Smooth muscle cell (in vitro differentiated cells): ENCODE results near the gene DGCR8. TPM values are rescaled to one million over a fixed set of nuclear protein-coding genes. Genes with fewer than 3 reads are reported as not detected.

ENCODE experiments used
- DNase-seq: peaks from one replicate; lab custom pipeline; 2025; ENCODE audit not compliant: unreplicated experiment; lab: John Stamatoyannopoulos, UW
- H2AFZ ChIP-seq: fragments of 200-600 bp; sonication (generic); 2 replicates; pipeline ENCODE4 v1.6.0; 2016; ENCODE audit warnings: antibody characterized with exemption, low read depth, mild to moderate bottlenecking
- H3F3A ChIP-seq: fragments of 200-600 bp; sonication (generic); 2 replicates; pipeline ENCODE4 v1.6.0; 2017; ENCODE audit warnings: antibody characterized with exemption, low read depth
- H3K27ac ChIP-seq: fragments of 200-600 bp; sonication (generic); 2 replicates; pipeline ENCODE4 v1.5.1; 2016; ENCODE audit warnings: low read depth, mild to moderate bottlenecking
- H3K27me3 ChIP-seq: fragments of 200-600 bp; sonication (generic); 2 replicates; pipeline ENCODE4 v1.6.1; 2016; ENCODE audit warnings: low read depth, mild to moderate bottlenecking
- H3K36me3 ChIP-seq: fragments of 200-600 bp; sonication (generic); 2 replicates; pipeline ENCODE4 v1.5.1; 2016; ENCODE audit warnings: low read depth
- H3K4me1 ChIP-seq: fragments of 200-600 bp; sonication (generic); 2 replicates; pipeline ENCODE4 v1.5.1; 2016; ENCODE audit warnings: low read depth
- H3K4me2 ChIP-seq: fragments of 200-600 bp; sonication (generic); 2 replicates; pipeline ENCODE4 v1.6.0; 2016; ENCODE audit warnings: mild to moderate bottlenecking
- H3K4me3 ChIP-seq: fragments of 200-600 bp; sonication (generic); 2 replicates; pipeline ENCODE4 v1.5.1; 2016; ENCODE audit warnings: mild to moderate bottlenecking
- H3K79me2 ChIP-seq: fragments of 200-600 bp; sonication (generic); 2 replicates; pipeline ENCODE4 v1.6.0; 2016; ENCODE audit warnings: low read depth, mild to moderate bottlenecking
- H3K9ac ChIP-seq: fragments of 200-600 bp; sonication (generic); 2 replicates; pipeline ENCODE4 v1.6.0; 2016; ENCODE audit warnings: low read depth
- H3K9me3 ChIP-seq: fragments of 200-600 bp; sonication (generic); replicated peaks from 2 replicates; pipeline ENCODE4 v1.5.1; 2016; ENCODE audit warnings: low read depth
- H4K20me1 ChIP-seq: fragments of 200-600 bp; sonication (generic); 2 replicates; pipeline ENCODE4 v1.6.0; 2016; ENCODE audit warnings: low read depth
- WGBS: methylation state at CpG from one replicate; pipeline ENCODE4 v1.1.7; 2016; ENCODE audit warnings: low lambda C conversion rate; 5-methylcytosine and 5-hydroxymethylcytosine counted together
- polyA plus RNA-seq: library from polyadenylated mRNA; unstranded; fragments of >200 nt; fragmentation: Nextera tagmentation; extraction: Ambion mirVana; gene quantifications from 2 replicates; pipeline ENCODE4 v1.2.1, GENCODE V29; 2016
- total RNA-seq: library from RNA; depleted of rRNA; stranded (reverse); fragments of >200 nt; gene quantifications from 2 replicates; pipeline ENCODE4 v1.2.3, GENCODE V29; 2014
- TF ChIP-seq, protein P1 (sequence below): fragments of 200-600 bp; sonication (generic); IDR thresholded peaks from 2 replicates; pipeline ENCODE4 v1.5.1; 2017; ENCODE audit warnings: borderline replicate concordance, mild to moderate bottlenecking, antibody characterized with exemption; ENCODE audit not compliant: insufficient read depth, poor library complexity, severe bottlenecking

DGCR8 gene
- total and polyA plus RNA-seq, 2 experiments from 2014 or later, result 6.5 to 9.7 TPM

DNA sequence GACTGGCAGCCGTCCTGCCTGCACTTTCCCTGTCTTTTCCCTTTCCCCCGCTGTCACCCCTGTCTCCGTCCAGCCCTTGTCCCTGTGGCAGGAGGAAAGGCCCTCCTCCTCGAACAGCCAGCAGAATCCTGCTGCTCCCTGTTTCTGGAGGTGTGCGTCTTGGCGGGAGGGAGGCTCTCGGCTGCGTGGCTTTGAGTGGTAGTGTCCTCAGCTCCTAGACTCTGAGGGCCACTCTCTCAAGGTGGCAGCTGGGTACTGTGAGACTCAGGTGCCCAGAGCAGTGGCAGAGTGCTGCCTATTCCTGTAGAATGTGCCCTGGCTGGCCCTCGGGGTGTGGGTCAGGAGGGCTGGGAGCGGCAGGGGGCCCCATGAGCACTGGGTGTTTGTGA lies 26.8 kb downstream of the DGCR8 start:
- no peak overlapping the region for H3K4me2 ChIP-seq
- H3F3A ChIP-seq, result no peaks in the 10 kb centered on the region
- no peak overlapping the region for H2AFZ ChIP-seq
- no peak for DNase-seq
- H3K27me3 ChIP-seq, result no peaks in the 10 kb centered on the region
- no peak overlapping the region for H3K9ac ChIP-seq
- WGBS, result 97% methylated on average over 10 of the region's 10 CpGs
- H3K27ac ChIP-seq, result no peak overlapping the region
- H4K20me1 ChIP-seq, result peaks cover 53% of the 10 kb centered on the region
- H3K36me3 ChIP-seq, result peaks cover 9% of the 10 kb centered on the region
- no peaks in the 10 kb centered on the region for H3K9me3 ChIP-seq
- H3K4me3 ChIP-seq, result no peak overlapping the region
- TF ChIP-seq, protein P1, sequence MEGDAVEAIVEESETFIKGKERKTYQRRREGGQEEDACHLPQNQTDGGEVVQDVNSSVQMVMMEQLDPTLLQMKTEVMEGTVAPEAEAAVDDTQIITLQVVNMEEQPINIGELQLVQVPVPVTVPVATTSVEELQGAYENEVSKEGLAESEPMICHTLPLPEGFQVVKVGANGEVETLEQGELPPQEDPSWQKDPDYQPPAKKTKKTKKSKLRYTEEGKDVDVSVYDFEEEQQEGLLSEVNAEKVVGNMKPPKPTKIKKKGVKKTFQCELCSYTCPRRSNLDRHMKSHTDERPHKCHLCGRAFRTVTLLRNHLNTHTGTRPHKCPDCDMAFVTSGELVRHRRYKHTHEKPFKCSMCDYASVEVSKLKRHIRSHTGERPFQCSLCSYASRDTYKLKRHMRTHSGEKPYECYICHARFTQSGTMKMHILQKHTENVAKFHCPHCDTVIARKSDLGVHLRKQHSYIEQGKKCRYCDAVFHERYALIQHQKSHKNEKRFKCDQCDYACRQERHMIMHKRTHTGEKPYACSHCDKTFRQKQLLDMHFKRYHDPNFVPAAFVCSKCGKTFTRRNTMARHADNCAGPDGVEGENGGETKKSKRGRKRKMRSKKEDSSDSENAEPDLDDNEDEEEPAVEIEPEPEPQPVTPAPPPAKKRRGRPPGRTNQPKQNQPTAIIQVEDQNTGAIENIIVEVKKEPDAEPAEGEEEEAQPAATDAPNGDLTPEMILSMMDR, result no peak
- no peaks in the 10 kb centered on the region for H3K4me1 ChIP-seq
- peaks cover 16% of the 10 kb centered on the region for H3K79me2 ChIP-seq

GRCh38 chr22:20107471-20107901 lies 27.4 kb downstream of the DGCR8 start:
- no peak for DNase-seq
- no peaks in the 10 kb centered on the region for H3K9me3 ChIP-seq
- 93% methylated on average over 7 of the region's 7 CpGs for WGBS

DNA sequence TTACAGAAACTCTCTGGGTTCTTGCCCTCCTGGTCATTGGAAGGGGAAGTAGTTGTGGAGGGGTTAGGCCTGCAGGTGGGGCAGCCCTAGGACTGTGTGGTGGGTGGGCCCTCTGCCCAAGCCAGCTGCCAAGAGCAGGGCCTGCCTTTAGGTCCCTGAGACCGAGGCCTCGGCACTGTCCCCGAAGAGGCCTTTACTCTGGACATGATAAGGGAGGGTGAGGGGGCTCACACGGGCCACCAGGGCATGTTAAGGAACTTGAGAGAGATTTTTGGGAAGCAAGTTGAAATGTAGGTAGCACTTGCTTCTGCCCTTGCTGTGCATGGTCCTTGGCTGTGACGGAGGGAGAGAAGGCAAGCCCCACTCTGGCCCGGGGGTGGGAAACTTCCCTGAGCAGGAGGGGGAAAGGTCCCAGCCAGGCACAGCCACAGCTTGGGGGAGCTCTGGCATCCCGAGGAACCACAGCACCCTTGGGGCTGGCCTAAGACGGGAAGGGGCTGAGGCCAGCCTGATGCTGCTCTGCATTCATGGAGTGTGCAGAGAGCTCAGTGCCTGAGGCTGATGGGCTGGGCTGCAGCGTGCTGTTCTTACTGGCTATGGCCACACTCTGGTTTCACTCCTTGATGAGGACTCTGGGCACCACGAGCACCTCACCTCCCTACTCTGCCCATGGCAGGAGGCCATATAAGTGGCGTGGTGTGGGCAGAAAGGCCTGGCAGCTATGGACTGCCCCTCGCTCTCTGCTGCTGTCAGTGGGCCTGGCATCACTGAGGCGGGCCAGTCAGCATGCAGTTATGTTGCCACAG lies 28.1 kb downstream of the DGCR8 start:
- Histone ChIP-seq H3K9ac (no peak overlapping the region), H3K4me3 (no peak overlapping the region), H3K9me3 (no peaks in the 10 kb centered on the region), H3K27ac (no peak overlapping the region), H3K27me3 (no peaks in the 10 kb centered on the region), H3K79me2 (peaks cover 3% of the 10 kb centered on the region), H4K20me1 (peaks cover 41% of the 10 kb centered on the region), H3F3A (no peaks in the 10 kb centered on the region), H3K4me1 (no peaks in the 10 kb centered on the region), H2AFZ (no peak overlapping the region), H3K36me3 (no peaks in the 10 kb centered on the region), H3K4me2 (no peak overlapping the region)
- WGBS, result 93% methylated on average over 13 of the region's 13 CpGs
- TF ChIP-seq, protein P1, result no peak
- DNase-seq, result no peak

More at GRCh38 chr22:20107471-20107901, 27.4 kb downstream of the DGCR8 start:
- H3K4me3 ChIP-seq, result no peak overlapping the region
- TF ChIP-seq, protein P1, result no peak
- no peaks in the 10 kb centered on the region for H3K27me3 ChIP-seq
- H3K9ac ChIP-seq, result no peak overlapping the region
- peaks cover 10% of the 10 kb centered on the region for H3K79me2 ChIP-seq
- peaks cover 3% of the 10 kb centered on the region for H3K36me3 ChIP-seq
- H3K4me2 ChIP-seq, result no peak overlapping the region
- peaks cover 48% of the 10 kb centered on the region for H4K20me1 ChIP-seq
- no peaks in the 10 kb centered on the region for H3F3A ChIP-seq
- no peaks in the 10 kb centered on the region for H3K4me1 ChIP-seq
- H3K27ac ChIP-seq, result no peak overlapping the region
- no peak overlapping the region for H2AFZ ChIP-seq

- H3K27me3 ChIP-seq, result no peaks in the 10 kb centered on the region
- no peaks in the 10 kb centered on the region for H3F3A ChIP-seq
- no peak overlapping the region for H3K27ac ChIP-seq
- peaks cover 34% of the 10 kb centered on the region for H4K20me1 ChIP-seq
- no peak overlapping the region for H3K4me3 ChIP-seq
- H3K79me2 ChIP-seq, result no peaks in the 10 kb centered on the region
- no peaks in the 10 kb centered on the region for H3K36me3 ChIP-seq
- no peak overlapping the region for H3K9ac ChIP-seq
- H2AFZ ChIP-seq, result no peak overlapping the region
- H3K4me2 ChIP-seq, result no peak overlapping the region
- TF ChIP-seq, protein P1, result no peak
- no peaks in the 10 kb centered on the region for H3K9me3 ChIP-seq
- DNase-seq, result no peak
- no peaks in the 10 kb centered on the region for H3K4me1 ChIP-seq
- WGBS, result 92% methylated on average over 12 of the region's 12 CpGs
Observed at GRCh38 chr22:20108757-20109230, 28.8 kb downstream of the DGCR8 start.
